ENCODE measurements around the gene ARPC5L.
"Not testable (repeated sequence)": the region's sequence is repeated elsewhere in the genome, so short reads cannot be mapped to it uniquely, and the experiment has no call there.

ARPC5L gene

DNA sequence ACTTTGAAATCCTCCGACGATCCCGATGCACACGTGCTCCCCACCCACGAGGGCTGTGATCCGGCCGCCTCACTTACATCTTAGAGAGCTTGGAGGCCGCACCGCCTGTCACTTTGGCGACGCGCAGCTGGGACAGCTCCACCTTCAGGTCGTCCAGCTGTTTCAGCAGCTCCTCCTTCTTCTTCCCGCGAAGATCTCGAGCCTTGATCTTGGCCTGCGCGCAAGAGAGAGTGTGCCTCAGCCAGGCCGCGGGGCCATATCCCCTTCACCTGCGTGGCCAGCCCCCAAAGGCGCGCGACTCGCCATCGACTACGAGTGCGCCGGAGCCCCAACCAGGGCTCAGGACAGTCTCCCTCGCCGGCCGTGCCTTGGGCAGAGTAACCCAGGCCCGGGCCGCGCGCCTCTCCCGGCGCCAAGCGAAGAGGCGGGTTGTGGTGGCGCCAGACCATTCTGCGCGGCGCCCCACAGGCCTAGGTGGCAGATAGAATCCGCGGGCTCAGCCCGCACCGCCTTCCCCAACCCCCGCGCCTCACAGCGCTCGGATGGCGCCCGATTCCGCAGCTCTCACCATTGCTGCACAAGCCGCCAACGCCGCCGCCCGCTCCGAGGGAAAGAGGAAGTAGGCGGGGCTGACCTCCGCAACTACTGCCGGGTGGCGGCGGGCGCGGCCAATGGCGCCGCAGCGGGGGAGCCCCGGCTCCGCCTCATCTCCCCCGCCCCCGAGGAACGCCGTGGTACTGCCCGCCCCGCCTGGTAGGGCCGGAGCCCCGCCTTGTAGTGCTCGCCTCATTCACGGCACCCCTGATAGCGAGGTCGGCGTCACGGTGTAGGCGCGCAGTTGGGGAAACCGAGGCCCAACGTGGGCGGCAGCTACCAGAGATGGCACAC lies at the start of gene ARPC5L, which contains the start of gene RPL35:
TSS of gene ARPC5L (plus strand) at position 789 of the 888 bp plus-strand sequence. CDS start 7,161 bp downstream, outside the sequence.
TSS of gene RPL35 (minus strand) at position 616 of the 888 bp plus-strand sequence. CDS start at position 571, 45 bp downstream.
- DNase-seq = peak; percentile 89

- no peak for DNase-seq
Observed at GRCh38 chr9:124812441-124812876, 49.5 kb upstream of the ARPC5L start.

DNA sequence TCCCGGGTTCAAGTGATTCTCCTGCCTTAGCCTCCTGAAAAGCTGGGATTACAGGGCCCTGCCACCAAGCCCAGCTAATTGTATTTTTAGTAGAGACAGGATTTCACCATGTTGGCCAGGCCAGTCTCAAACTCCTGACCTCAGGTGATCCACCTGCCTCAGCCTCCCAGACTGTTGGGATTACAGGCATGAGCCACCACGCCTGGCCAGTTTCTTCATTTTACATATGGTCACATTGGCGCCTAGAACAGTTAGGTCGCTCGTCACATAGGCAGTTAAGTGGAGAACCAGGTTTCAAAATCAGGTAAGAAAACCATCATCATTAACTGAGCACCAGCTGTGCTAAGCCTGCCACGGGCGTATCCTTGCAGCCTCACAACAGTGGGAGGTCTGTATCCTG lies 48.9 kb upstream of the ARPC5L start:
- no peak for DNase-seq

DNA sequence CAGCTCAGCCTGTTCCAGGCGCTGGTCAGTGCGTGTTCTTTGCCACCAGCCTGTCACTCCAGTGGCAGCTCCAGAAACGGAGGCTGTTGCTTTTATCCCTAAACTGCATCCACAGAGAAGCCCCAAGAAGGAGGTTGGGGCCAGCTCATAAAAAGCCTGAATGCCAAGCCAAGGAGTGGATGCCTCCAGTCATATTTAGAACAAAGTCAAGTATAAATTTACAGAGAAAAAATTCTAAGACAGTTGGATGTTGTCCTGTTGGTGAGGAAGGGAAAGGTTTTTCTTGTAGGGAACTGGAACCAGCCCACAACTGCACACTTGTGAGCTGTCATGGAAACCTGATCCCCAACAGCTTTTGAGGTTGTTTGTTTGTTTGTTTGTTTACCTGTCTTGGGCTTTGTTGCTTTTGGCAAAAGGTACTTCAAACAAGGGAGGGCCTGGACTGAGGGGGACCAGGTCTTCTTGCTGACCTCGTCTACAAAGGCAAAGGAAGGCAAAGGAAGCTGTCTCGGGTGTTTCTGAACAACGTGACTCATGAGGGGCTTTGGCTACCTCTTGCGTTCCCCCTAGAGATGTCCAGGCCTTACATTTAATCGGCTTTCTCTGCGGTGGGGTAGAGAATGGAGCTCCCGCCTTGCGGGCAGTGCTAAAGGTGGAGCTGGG lies 48.3 kb upstream of the ARPC5L start:
- DNase-seq = no peak

GRCh38 chr9:124814164-124814535 lies 47.8 kb upstream of the ARPC5L start:
- no peak for DNase-seq

GRCh38 chr9:124815601-124816000 lies 46.3 kb upstream of the ARPC5L start:
- no peak for DNase-seq

- no peak for DNase-seq
Observed at GRCh38 chr9:124818431-124819281, 43.3 kb upstream of the ARPC5L start.

DNA sequence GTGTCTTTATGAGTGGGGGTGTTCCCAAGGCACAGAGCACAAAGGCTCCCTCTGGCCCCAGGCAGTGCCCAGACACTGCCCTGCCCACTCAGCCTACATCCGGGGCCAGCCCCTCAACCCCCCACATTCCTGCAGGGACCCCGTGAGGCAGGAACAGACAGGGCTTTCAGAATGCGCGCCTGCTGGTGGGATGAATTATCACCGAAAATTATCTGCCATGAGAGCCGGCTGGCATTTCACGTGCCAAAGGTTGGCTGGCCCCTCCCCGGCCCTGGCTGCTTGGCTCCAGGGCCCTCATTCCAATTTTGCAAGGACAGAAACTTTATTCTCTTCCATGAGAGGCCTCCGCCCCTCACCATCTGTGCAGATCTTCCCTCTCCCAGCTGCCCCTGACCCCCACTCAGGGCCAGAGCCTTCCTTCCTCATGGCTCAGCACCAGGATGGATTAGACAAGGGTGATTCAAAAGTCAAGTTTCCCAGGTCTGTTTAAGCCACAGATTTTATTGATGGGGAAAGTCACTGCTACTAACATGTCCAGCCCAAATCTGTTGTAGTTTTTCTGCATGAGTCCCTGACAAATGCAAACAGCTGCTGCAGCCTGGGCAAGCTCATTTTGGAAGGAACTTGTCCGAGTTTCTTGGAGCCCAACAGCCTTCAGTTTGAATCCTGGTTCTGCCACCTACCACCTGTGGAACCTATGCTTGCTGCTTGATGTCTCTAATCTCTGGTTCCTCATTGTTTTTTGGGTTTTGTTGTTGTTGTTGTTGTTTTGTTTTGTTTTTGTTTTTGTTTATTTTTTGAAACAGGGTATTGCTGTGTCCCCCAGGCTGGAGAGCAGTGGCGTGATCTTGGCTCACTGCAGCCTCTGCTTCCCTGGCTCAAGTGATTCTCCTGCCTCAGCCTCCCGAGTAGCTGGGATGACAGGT lies 41.0 kb upstream of the ARPC5L start:
- no peak for DNase-seq

GRCh38 chr9:124828489-124829333 lies 33.2 kb upstream of the ARPC5L start:
- no peak for DNase-seq

DNA sequence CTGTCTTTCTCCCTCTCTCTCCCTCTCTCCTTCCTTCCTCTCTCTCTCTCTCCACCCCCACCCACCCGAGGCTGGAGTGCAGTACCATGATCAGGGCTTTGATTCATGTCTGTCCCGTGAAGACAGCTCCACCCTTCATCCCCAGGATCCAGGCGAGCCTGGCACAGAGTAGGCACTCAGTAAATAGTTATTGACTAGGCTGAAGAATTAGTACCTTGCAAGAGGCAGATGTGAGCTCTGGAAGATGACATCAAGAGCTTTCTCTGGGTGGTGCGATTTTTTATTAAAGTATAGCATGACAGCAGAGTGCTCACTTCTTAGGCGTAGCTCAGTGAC lies 32.6 kb upstream of the ARPC5L start:
- DNase-seq = no peak

- DNase-seq = no peak
Observed at GRCh38 chr9:124830593-124830992, 31.3 kb upstream of the ARPC5L start.

DNA sequence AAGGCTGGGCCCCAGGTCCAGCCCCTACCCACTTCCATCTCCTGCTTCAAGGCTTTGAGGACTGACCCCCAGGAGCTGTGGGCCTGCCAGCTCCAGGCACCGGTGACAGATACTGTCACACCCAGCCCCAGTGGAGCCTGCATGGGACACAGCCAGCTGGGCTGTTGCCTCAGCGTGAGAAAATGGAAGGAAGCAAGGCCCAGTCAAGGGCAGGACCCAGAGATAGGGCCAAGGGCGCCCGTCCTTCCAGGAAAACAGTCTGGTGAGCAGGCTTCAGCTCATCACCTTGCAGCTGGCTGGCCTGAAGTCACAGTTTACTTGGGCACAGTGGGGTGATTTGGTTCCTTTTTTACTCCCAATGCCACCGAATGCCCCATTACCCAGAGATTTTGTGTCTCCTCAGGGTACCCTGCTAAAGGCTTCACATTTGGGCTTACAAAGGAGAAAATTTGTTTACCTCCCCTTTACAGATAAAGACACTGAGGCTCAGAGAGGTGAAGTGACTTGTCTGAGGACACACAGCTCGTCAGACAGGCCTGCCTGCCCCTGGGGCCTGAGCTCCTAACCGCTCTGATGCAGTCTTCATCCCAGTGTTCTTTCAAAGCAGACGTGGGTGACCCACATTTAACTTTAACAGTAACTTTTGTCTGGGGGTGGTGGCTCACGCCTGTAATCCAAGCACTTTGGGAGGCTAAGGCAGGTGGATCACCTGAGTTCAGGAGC lies 30.1 kb upstream of the ARPC5L start:
- DNase-seq = no peak

DNA sequence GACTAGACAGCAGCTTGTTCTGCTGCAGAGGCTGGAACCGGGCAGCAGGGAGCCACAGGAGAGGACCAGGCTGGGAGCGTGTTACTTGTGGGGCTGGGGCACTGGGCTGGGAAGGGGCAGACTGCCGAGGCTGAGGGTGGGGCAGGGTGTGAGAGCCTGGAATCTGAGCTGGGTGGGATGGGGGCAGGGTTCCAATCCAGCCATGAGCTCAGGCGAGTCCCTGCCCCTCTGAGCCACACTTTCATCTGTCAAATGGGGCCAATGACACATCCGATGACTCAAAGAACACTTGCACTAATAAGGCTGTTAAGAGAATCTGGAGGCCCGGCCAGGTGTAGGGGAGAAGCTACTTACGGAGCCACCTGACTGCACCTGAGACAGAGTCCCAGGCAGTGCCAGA lies 27.3 kb upstream of the ARPC5L start:
- no peak for DNase-seq

GRCh38 chr9:124835026-124835557 lies 26.8 kb upstream of the ARPC5L start:
- peak; percentile 72 for DNase-seq

DNA sequence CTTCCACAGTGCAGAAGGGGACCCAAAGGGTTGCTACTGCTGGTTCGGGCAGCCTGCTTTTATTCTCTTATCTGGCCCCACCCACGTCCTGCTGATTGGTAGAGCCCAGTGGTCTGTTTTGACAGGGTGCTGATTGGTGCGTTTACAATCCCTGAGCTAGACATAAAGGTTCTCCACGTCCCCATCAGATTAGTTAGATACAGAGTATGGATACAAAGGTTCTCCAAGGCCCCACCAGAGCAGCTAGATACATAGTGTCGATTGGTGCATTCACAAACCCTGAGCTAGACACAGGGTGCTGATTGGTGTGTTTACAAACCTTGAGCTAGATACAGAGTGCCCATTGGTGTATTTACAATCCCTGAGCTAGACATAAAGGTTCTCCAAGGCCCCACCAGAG lies 23.8 kb upstream of the ARPC5L start:
- DNase-seq = not testable (repeated sequence)

GRCh38 chr9:124838567-124839275 lies 23.2 kb upstream of the ARPC5L start:
- DNase-seq = not testable (repeated sequence)

DNA sequence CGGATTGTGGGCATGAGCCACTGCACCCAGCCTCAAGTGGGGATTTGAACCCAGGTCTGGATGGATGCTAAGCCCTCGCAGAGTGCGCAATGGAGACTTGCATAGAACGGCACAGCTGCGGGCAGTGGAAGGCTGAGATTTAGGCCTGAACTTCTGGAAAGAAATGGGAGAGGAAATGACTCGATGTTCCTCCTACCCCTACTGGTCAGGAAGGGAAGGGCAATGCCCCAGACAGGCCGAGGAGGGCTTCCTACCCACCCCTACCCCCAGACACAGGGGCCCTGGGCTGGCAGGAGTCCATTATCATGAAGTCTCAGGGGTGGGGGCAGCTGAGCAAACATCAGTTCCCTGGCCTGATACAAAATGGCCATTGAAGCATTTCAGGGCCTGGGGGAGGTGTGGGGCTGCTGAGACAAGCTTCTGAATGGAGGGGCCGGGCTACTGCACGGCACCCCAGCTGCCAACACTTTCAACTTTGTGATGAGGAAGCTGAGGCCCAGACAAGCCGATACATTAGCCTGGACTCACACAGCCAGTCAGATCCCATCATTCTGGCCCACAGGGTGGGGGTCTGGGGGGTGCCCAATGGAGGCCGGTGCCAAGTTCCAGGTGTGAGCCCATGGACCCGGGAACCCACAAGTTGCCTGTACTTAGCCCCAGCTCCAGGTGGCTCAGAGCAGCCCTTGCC lies 22.2 kb upstream of the ARPC5L start:
- peak; percentile 84 for DNase-seq

DNA sequence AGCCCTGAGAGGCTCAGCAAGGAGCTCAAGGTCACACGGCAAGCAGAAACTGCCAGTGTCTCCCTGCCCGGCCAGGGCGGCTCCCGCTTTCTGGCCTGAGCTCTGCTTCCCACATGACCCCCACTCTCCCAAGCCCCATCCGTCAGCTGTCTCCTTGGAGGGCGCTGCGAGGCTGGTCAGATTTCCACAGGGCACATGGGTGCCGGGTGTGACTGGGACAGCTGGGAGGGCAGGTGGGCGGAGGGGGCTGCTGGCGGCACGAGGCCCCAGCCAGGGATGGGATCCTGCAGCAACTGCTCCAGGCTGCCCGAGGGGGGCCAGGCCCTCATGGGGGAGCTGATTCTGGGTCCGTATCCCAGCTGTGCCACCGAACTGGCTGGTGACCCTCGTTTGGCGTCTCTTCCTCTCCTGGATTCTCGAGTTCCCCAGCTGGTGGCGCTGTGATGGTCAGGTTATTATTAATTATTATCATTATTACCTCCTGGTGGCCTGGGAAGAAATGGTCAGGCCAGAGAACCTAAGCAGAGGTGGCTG lies 21.6 kb upstream of the ARPC5L start:
- no peak for DNase-seq
